HG02798 (cell line): ENCODE measurements around the gene COMMD10.
"Not testable (repeated sequence)": the region's sequence is repeated elsewhere in the genome, so short reads cannot be mapped to it uniquely, and the experiment has no call there.

ENCODE experiments used
- ATAC-seq: cut with Tn5 transposase; IDR thresholded peaks from one replicate; pipeline ENCODE4 v1.9.1; 2021; ENCODE audit warnings: mild to moderate bottlenecking; ENCODE audit not compliant: unreplicated experiment, poor library complexity

COMMD10 gene

GRCh38 chr5:116090302-116090701 is 5.5 kb downstream of the COMMD10 start:
- ATAC-seq = no peak

- ATAC-seq = no peak
These were observed 6.6 kb downstream of the COMMD10 start for GRCh38 chr5:116091416-116091815.

GRCh38 chr5:116097301-116097700 is 12.5 kb downstream of the COMMD10 start:
- ATAC-seq = no peak

GRCh38 chr5:116098998-116099397 is 14.2 kb downstream of the COMMD10 start:
- no peak for ATAC-seq

- not testable (repeated sequence) for ATAC-seq
These were observed 20.1 kb downstream of the COMMD10 start for GRCh38 chr5:116104941-116105340.

- ATAC-seq = no peak
These were observed 30.3 kb downstream of the COMMD10 start for GRCh38 chr5:116115163-116115562.

GRCh38 chr5:116130471-116130870 is 45.6 kb downstream of the COMMD10 start:
- no peak for ATAC-seq

- ATAC-seq = no peak
These were observed 46.2 kb downstream of the COMMD10 start for GRCh38 chr5:116130976-116131375.

- no peak for ATAC-seq
These were observed 48.5 kb downstream of the COMMD10 start for GRCh38 chr5:116133281-116133680.

- peak; percentile 97 for ATAC-seq
These were observed 50.5 kb downstream of the COMMD10 start for GRCh38 chr5:116135344-116135743.

GRCh38 chr5:116137544-116138378 is 52.9 kb downstream of the COMMD10 start:
- peak; percentile 55 for ATAC-seq

GRCh38 chr5:116142495-116142894 is 57.7 kb downstream of the COMMD10 start:
- ATAC-seq = no peak

- ATAC-seq = no peak
These were observed 59.3 kb downstream of the COMMD10 start for GRCh38 chr5:116144103-116144502.

GRCh38 chr5:116144991-116145390 is 60.2 kb downstream of the COMMD10 start:
- no peak for ATAC-seq

- ATAC-seq = no peak
These were observed 60.6 kb downstream of the COMMD10 start for GRCh38 chr5:116145416-116145815.

- no peak for ATAC-seq
These were observed 67.3 kb downstream of the COMMD10 start for GRCh38 chr5:116152169-116152568.

GRCh38 chr5:116153687-116154174 is 68.9 kb downstream of the COMMD10 start:
- no peak for ATAC-seq

- no peak for ATAC-seq
These were observed 69.4 kb downstream of the COMMD10 start for GRCh38 chr5:116154252-116154651.

GRCh38 chr5:116154931-116155330 is 70.1 kb downstream of the COMMD10 start:
- no peak for ATAC-seq

- no peak for ATAC-seq
These were observed 73.1 kb downstream of the COMMD10 start for GRCh38 chr5:116157902-116158301.

- no peak for ATAC-seq
These were observed 74.2 kb downstream of the COMMD10 start for GRCh38 chr5:116159006-116159405.

- no peak for ATAC-seq
These were observed 89.3 kb downstream of the COMMD10 start for GRCh38 chr5:116174111-116174510.
